WERI-Rb-1 (cell line): ENCODE results near the gene C11orf52.

Experiments used
- DNase-seq: peaks from one replicate; pipeline ENCODE4 v3.0.0-alpha.2; 2020
- H3K27ac ChIP-seq: fragments of 250-450 bp; sonication (Bioruptor Pico); 2 replicates; pipeline ENCODE4 v1.5.1; 2020; ENCODE audit warnings: mild to moderate bottlenecking, moderate library complexity
- H3K27me3 ChIP-seq: fragments of 250-450 bp; sonication (Bioruptor Pico); 2 replicates; pipeline ENCODE4 v1.5.1; 2021; ENCODE audit warnings: mild to moderate bottlenecking, low read depth, moderate library complexity; ENCODE audit not compliant: insufficient read depth, severe bottlenecking
- H3K36me3 ChIP-seq: fragments of 250-450 bp; sonication (Bioruptor Pico); 2 replicates; pipeline ENCODE4 v1.5.1; 2020; ENCODE audit warnings: mild to moderate bottlenecking, moderate library complexity
- H3K4me3 ChIP-seq: 2 replicates; pipeline ENCODE4 v1.5.1; 2011; ENCODE audit warnings: low read depth, mild to moderate bottlenecking, control low read depth, low read length
- H3K9me3 ChIP-seq: fragments of 250-450 bp; sonication (Bioruptor Pico); 2 replicates; pipeline ENCODE4 v1.5.1; 2021; ENCODE audit warnings: mild to moderate bottlenecking, moderate library complexity; ENCODE audit not compliant: severe bottlenecking
- CTCF ChIP-seq: IDR thresholded peaks from 2 replicates; pipeline ENCODE4 v1.5.1; 2011; ENCODE audit warnings: low read depth, mild to moderate bottlenecking, control low read depth, inconsistent platforms, low read length

Gene C11orf52

GRCh38 chr11:111949519-111950426 is 31.1 kb downstream of the C11orf52 start:
- no peak for TF ChIP-seq CTCF
- DNase-seq, result no peak
- Histone ChIP-seq H3K9me3 (no peaks in the 10 kb centered on the region), H3K4me3 (no peak overlapping the region), H3K27ac (no peak overlapping the region), H3K27me3 (no peaks in the 10 kb centered on the region), H3K36me3 (no peaks in the 10 kb centered on the region; the same call in 1 of the 2 replicates)

DNA sequence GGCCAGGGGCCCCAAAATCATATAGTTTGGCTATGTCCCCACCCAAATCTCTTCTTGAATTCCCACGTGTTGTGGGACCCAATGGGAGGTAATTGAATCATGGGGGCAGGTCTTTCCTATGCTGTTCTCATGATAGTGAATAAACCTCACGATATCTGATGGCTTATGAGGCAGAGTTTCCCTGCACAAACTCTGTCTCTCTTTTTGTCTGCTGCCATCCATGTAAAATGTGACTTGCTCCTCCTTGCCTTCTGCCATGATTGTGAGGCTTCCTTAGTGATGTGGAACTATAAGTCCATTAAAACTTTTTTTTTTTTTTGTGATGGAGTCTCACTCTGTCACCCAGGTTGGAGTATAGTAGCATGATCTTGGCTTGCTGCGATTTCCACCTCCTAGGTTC is 32.9 kb downstream of the C11orf52 start:
- Histone ChIP-seq H3K36me3 (no peaks in the 10 kb centered on the region; the same call in 1 of the 2 replicates), H3K27me3 (no peaks in the 10 kb centered on the region), H3K27ac (no peak overlapping the region), H3K4me3 (no peak overlapping the region), H3K9me3 (no peaks in the 10 kb centered on the region)
- no peak for DNase-seq
- no peak for TF ChIP-seq CTCF

DNA sequence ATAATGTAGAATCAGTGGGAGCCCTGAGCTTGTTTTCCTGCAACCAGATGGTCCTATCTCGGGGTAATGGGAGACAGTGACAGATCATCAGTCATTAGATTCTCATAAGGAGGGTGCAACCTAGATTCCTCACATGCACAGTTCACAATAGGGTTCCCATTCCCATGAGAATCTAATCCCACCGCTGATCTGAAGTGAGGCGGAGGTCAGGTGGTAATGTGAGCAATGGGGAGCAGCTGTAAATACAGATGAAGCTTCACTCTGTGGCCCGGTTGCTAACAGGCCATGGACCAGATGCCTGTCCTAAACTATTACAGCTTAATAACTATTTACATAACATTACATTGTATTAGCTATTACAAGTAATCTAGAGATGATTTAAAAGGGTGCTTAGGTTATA is 35.4 kb downstream of the C11orf52 start:
- Histone ChIP-seq H3K9me3 (no peaks in the 10 kb centered on the region), H3K36me3 (no peaks in the 10 kb centered on the region; the same call in 1 of the 2 replicates), H3K4me3 (no peak overlapping the region), H3K27ac (no peak overlapping the region), H3K27me3 (no peaks in the 10 kb centered on the region)
- DNase-seq, result no peak
- TF ChIP-seq CTCF, result no peak

DNA sequence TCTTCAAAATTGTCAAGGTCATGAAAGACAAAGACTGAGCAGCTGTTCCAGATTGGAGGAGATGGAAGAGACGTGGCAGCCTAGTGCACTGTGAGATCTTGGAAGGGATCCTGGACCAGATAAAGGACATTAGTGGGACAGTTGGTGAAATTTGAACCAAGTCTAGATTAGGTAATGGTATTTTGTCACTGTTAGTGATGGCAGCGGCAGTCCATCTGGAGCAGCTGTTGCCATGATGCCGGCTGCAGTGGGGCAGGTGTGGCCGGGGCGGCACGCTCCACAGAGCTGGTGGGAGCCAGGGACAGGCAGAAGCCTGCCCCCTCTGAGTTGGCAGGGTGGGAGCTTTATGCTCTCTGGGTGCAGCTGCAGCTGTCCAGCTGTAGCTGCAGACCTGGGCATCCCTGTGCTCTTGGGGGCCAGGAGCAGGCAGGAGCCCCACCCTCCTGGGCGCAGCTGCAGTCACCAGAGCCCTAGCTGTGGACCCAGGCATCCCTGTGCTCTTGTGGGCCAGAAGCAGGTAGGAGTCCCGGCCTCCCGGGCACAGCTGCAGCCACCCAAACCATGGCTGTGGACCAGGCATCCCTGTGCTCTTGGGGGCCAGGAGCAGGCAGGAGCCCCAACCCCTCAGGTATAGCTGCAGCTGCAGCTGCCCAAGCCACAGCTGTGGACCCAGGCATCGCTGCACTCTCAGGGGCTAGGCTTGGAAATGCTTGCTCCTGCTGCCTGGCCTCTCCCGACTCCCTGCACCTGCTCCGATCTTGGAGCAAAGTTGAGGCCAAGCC is 39.1 kb downstream of the C11orf52 start:
- H3K27ac ChIP-seq, result no peak overlapping the region
- H3K27me3 ChIP-seq, result no peaks in the 10 kb centered on the region
- no peak overlapping the region for H3K4me3 ChIP-seq
- TF ChIP-seq CTCF, result no peak
- H3K9me3 ChIP-seq, result no peaks in the 10 kb centered on the region
- no peak for DNase-seq
- H3K36me3 ChIP-seq, result no peaks in the 10 kb centered on the region

- Histone ChIP-seq H3K27me3 (no peaks in the 10 kb centered on the region), H3K4me3 (no peak overlapping the region), H3K36me3 (peaks cover 7% of the 10 kb centered on the region), H3K27ac (no peak overlapping the region), H3K9me3 (no peaks in the 10 kb centered on the region)
- no peak for DNase-seq
- TF ChIP-seq CTCF, result no peak
These were observed 42.2 kb downstream of the C11orf52 start for GRCh38 chr11:111960916-111961315.
